GM23338 (cell line): Measurements from ENCODE around the gene SLC12A7. TPM values are rescaled to one million over a fixed set of nuclear protein-coding genes. Genes with fewer than 3 reads are reported as not detected.

Experiments
- ATAC-seq: fragments of 200-7000 bp; cut with Tn5 transposase; 3 replicates; pipeline ENCODE4 v1.9.1; 2020
- DNase-seq: peaks from one replicate; pipeline ENCODE4 v3.0.0-alpha.2; 2015; ENCODE audit warnings: low spot score
- H2AFZ ChIP-seq: fragments of 200-600 bp; sonication (generic); 2 replicates; pipeline ENCODE4 v1.8.0; 2016; ENCODE audit warnings: antibody characterized with exemption, mild to moderate bottlenecking, moderate library complexity
- H3F3A ChIP-seq: fragments of 200-600 bp; sonication (generic); replicated peaks from 2 replicates; pipeline ENCODE4 v1.8.0; 2017; ENCODE audit warnings: antibody characterized with exemption, mixed run types, low read depth
- H3K27ac ChIP-seq: fragments of 200-600 bp; sonication (generic); 2 replicates; pipeline ENCODE4 v1.6.1; 2016; ENCODE audit warnings: low read depth
- H3K27me3 ChIP-seq: fragments of 200-600 bp; sonication (generic); 2 replicates; pipeline ENCODE4 v1.8.0; 2016; ENCODE audit warnings: mild to moderate bottlenecking, mixed run types, moderate library complexity; ENCODE audit not compliant: insufficient read depth
- H3K36me3 ChIP-seq: fragments of 200-600 bp; sonication (generic); 2 replicates; pipeline ENCODE4 v1.8.0; 2016; ENCODE audit warnings: mild to moderate bottlenecking; ENCODE audit not compliant: insufficient read depth
- H3K4me1 ChIP-seq: fragments of 200-600 bp; sonication (generic); 2 replicates; pipeline ENCODE4 v1.8.0; 2016; ENCODE audit warnings: mild to moderate bottlenecking, moderate library complexity; ENCODE audit not compliant: insufficient read depth
- H3K4me2 ChIP-seq: fragments of 200-600 bp; sonication (generic); 2 replicates; pipeline ENCODE4 v1.7.1; 2017; ENCODE audit warnings: mixed run types
- H3K4me3 ChIP-seq: fragments of 200-600 bp; sonication (generic); 2 replicates; pipeline ENCODE4 v1.6.1; 2016; ENCODE audit warnings: mixed run types
- H3K79me2 ChIP-seq: fragments of 200-600 bp; sonication (generic); replicated peaks from 2 replicates; pipeline ENCODE4 v1.8.0; 2017; ENCODE audit warnings: mild to moderate bottlenecking; ENCODE audit not compliant: insufficient read depth
- H3K9me2 ChIP-seq: fragments of 200-600 bp; sonication (generic); 2 replicates; pipeline ENCODE4 v1.8.0; 2017; ENCODE audit not compliant: insufficient read depth
- H4K20me1 ChIP-seq: fragments of 200-600 bp; sonication (generic); replicated peaks from 2 replicates; pipeline ENCODE4 v1.8.0; 2017; ENCODE audit warnings: mild to moderate bottlenecking; ENCODE audit not compliant: insufficient read depth
- H3K27ac Mint-ChIP-seq: 2 replicates; pipeline ENCODE4 v1.8.0; 2020; ENCODE audit warnings: inconsistent platforms, mild to moderate bottlenecking, moderate library complexity, mixed read lengths
- H3K27me3 Mint-ChIP-seq: 3 replicates; pipeline ENCODE4 v1.8.0; 2022; ENCODE audit warnings: low read depth, mild to moderate bottlenecking, moderate library complexity, mixed read lengths, inconsistent platforms; ENCODE audit not compliant: insufficient read depth, poor library complexity
- H3K36me3 Mint-ChIP-seq: 3 replicates; pipeline ENCODE4 v1.8.0; 2021; ENCODE audit warnings: low read depth, mild to moderate bottlenecking, inconsistent platforms, moderate library complexity, mixed read lengths
- H3K4me1 Mint-ChIP-seq: 3 replicates; pipeline ENCODE4 v1.8.0; 2020; ENCODE audit warnings: mild to moderate bottlenecking, inconsistent platforms, mixed read lengths
- H3K4me3 Mint-ChIP-seq: 3 replicates; pipeline ENCODE4 v1.8.0; 2021; ENCODE audit warnings: moderate library complexity, mild to moderate bottlenecking, inconsistent platforms, mixed read lengths
- H3K9me3 Mint-ChIP-seq: 3 replicates; pipeline ENCODE4 v1.8.0; 2020; ENCODE audit warnings: moderate library complexity, mild to moderate bottlenecking, inconsistent platforms, mixed read lengths
- ETS1 ChIP-seq: IDR thresholded peaks from 2 replicates; pipeline ENCODE4 v1.6.1; 2016; ENCODE audit warnings: antibody characterized with exemption
- EZH2 ChIP-seq: fragments of 200-600 bp; sonication (generic); IDR thresholded peaks from one replicate; pipeline ENCODE4 v1.8.0; 2017; ENCODE audit warnings: antibody characterized with exemption, mild to moderate bottlenecking, low read depth; ENCODE audit not compliant: unreplicated experiment
- EZH2phosphoT487 ChIP-seq: fragments of 200-600 bp; sonication (generic); IDR thresholded peaks from one replicate; pipeline ENCODE4 v1.8.1; 2018; ENCODE audit warnings: antibody characterized with exemption; ENCODE audit not compliant: unreplicated experiment
- POLR2AphosphoS5 ChIP-seq: IDR thresholded peaks from 2 replicates; pipeline ENCODE4 v1.6.1; 2016; ENCODE audit warnings: antibody characterized with exemption, low read depth
- ZNF462 ChIP-seq: fragments of 250-450 bp; sonication (Bioruptor Pico); IDR thresholded peaks from 2 replicates; pipeline ENCODE4 v1.5.0; 2020; ENCODE audit warnings: mild to moderate bottlenecking, moderate library complexity
- polyA plus RNA-seq: library from polyadenylated mRNA; unstranded; fragments of >200 nt; fragmentation: Nextera tagmentation; extraction: Ambion mirVana; gene quantifications from 2 replicates; pipeline ENCODE4 v1.2.1, GENCODE V29; 2016
- total RNA-seq: library from RNA; depleted of rRNA; stranded (reverse); fragments of >200 nt; shearing (Covaris generic); gene quantifications from 2 replicates; pipeline ENCODE4 v1.2.3, GENCODE V29; 2014
- TF ChIP-seq, protein P1 (sequence below): IDR thresholded peaks from one replicate; pipeline ENCODE4 v1.6.1; 2018; ENCODE audit warnings: antibody characterized with exemption; ENCODE audit not compliant: unreplicated experiment

Gene SLC12A7
- total and polyA plus RNA-seq, 2 experiments from 2014 or later: 7.4 to 32.2 TPM

DNA sequence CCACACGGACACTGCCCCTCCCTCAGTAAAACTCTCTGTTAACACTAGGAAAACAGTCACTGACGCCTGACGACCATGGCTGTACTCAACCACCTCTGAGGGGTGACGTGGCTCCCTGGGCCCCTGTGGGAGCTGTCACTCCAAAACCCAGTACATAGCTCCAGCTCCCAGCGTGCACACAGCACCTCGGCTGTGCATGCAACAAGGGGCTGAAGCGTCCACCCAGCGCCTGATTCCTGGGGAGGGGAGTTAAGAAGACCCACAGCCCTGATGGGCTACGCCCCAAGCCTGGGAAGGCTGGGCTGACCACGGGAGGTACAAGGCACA is 36.3 kb downstream of the SLC12A7 start:
- Mint-ChIP-seq H3K4me1 (no peaks in the 10 kb centered on the region), H3K9me3 (no peaks in the 10 kb centered on the region), H3K27ac (no peak overlapping the region), H3K27me3 (peaks cover 8% of the 10 kb centered on the region), H3K4me3 (no peak overlapping the region), H3K36me3 (peaks cover 6% of the 10 kb centered on the region; the same call in 2 of the 3 replicates)
- H3K27me3 ChIP-seq: no peaks in the 10 kb centered on the region
- H3K36me3 ChIP-seq: no peaks in the 10 kb centered on the region
- H3K4me3 ChIP-seq: no peak overlapping the region
- 0 out of 2 replicates have a peak, but pooled peaks cover 2% of the 10 kb centered on the region for H4K20me1 ChIP-seq
- no peaks in the 10 kb centered on the region for H3K79me2 ChIP-seq
- no peaks in the 10 kb centered on the region for H3F3A ChIP-seq
- no peak for DNase-seq
- no peak overlapping the region for H3K4me2 ChIP-seq
- H2AFZ ChIP-seq: no peak overlapping the region
- no peak for ATAC-seq
- TF ChIP-seq ZNF462 (CRISPR knock-in tag) (no peak), POLR2AphosphoS5 (no peak), ETS1 (no peak), EZH2phosphoT487 (no peak), EZH2 (no peak)
- TF ChIP-seq, protein P1, sequence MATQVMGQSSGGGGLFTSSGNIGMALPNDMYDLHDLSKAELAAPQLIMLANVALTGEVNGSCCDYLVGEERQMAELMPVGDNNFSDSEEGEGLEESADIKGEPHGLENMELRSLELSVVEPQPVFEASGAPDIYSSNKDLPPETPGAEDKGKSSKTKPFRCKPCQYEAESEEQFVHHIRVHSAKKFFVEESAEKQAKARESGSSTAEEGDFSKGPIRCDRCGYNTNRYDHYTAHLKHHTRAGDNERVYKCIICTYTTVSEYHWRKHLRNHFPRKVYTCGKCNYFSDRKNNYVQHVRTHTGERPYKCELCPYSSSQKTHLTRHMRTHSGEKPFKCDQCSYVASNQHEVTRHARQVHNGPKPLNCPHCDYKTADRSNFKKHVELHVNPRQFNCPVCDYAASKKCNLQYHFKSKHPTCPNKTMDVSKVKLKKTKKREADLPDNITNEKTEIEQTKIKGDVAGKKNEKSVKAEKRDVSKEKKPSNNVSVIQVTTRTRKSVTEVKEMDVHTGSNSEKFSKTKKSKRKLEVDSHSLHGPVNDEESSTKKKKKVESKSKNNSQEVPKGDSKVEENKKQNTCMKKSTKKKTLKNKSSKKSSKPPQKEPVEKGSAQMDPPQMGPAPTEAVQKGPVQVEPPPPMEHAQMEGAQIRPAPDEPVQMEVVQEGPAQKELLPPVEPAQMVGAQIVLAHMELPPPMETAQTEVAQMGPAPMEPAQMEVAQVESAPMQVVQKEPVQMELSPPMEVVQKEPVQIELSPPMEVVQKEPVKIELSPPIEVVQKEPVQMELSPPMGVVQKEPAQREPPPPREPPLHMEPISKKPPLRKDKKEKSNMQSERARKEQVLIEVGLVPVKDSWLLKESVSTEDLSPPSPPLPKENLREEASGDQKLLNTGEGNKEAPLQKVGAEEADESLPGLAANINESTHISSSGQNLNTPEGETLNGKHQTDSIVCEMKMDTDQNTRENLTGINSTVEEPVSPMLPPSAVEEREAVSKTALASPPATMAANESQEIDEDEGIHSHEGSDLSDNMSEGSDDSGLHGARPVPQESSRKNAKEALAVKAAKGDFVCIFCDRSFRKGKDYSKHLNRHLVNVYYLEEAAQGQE: no peak
- H3K27ac ChIP-seq: no peak overlapping the region
- no peaks in the 10 kb centered on the region for H3K9me2 ChIP-seq
- no peaks in the 10 kb centered on the region for H3K4me1 ChIP-seq
